GM19035 (cell line): Measurements from ENCODE around the gene DDT.
"Not testable (repeated sequence)": the region's sequence is repeated elsewhere in the genome, so short reads cannot be mapped to it uniquely, and the experiment has no call there.

Experiments used
- ATAC-seq: cut with Tn5 transposase; IDR thresholded peaks from one replicate; pipeline ENCODE4 v1.9.1; 2021; ENCODE audit not compliant: unreplicated experiment

DDT gene

DNA sequence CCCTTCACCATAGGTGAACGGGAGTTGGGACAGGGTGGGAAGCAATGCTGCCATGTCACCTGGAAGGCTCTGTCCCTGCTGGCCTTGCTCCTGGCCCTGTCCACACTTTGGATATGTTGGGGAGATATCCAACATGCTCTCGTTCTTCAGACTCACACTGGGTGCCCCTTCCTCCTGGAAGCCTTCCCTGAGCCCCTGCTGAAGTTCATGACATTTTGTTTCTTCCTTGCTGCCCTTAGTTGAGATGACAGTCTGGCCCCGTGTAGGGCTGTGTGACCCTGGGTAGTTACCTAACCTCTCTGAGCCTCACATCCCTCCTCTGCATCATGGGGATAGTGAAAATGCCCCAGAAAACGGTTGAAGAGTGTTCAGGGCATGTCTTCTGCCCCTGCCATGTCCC is 20.8 kb downstream of the DDT start:
- not testable (repeated sequence) for ATAC-seq

DNA sequence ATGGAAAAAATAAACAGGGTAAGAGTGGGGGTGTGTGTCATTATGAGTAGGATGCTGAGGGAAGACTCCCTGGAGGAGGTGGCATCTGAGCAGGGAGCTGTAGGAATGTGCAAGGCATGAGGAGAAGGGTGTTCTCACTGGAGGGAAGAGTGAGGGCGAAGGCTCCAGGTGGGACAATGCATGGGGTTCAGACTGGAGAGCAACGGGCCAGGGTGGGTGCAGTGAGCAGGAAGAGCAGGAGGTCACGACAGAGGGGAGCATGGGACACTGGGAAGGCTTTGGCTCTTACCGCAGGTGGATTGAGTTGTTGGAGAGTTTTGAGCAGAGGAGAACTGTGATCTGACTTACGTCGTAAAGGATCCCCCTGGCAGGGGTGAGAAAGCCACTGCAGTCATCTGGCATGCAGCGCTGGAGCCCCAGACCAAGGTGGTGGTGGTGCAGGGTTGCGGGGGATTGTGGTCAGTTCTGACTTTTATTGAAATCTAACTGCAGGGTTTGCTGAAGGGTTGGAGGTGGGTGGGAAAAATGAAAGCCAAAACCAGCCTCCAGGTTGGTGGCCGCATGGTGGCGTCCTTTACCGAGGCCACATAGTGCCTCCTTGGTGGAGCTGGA is 21.3 kb downstream of the DDT start:
- not testable (repeated sequence) for ATAC-seq

DNA sequence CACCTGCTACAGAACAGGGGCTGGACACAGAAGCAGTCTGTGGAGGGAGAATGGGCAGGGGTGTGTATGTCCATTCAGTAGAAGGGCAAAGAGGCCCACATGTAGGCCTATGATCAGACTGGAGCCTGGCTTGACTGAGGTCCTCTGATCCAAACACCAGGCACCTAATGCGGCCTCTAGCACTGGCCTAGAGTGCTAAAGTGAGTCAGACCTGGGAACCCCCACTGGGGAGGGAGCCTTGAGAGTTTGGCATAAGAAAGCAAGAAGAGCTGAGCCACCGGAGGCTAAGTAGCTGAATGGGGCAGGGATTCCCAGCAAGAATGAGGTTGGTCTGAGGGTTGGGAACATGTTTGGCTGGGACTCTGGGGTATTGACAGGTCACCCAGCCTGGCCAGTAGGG is 22.9 kb downstream of the DDT start:
- ATAC-seq, result not testable (repeated sequence)

- ATAC-seq, result not testable (repeated sequence)
Observed at GRCh38 chr22:23949764-23950163, 24.5 kb downstream of the DDT start.

- ATAC-seq, result not testable (repeated sequence)
Observed at GRCh38 chr22:23947391-23947790, 26.9 kb downstream of the DDT start.

DNA sequence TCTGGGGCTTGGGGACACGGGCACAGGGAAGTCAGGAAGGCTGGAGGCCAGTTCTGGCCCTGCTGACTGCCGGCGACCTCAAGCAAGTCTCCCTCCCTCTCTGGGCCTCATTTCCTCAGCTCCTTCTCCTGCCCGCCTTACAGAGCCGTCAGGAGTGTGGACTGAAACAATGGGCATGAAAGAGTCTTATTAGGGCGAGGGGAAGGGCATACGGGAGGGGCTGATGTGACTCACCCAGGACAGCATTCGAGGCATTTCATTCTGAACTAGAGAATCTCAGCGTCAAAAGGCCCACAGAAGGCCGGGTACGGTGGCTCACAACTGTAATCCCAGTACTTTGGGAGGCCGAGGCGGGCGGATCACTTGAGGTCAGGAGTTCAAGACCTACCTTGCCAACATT is 34.1 kb downstream of the DDT start:
- not testable (repeated sequence) for ATAC-seq

- no peak for ATAC-seq
Observed at GRCh38 chr22:23939017-23939357, 35.3 kb downstream of the DDT start.

- no peak for ATAC-seq
Observed at GRCh38 chr22:23938328-23939016, 35.8 kb downstream of the DDT start.

GRCh38 chr22:23926561-23926960 is 47.7 kb downstream of the DDT start:
- ATAC-seq, result no peak

- ATAC-seq, result no peak
Observed at GRCh38 chr22:23925020-23925606, 49.1 kb downstream of the DDT start.

DNA sequence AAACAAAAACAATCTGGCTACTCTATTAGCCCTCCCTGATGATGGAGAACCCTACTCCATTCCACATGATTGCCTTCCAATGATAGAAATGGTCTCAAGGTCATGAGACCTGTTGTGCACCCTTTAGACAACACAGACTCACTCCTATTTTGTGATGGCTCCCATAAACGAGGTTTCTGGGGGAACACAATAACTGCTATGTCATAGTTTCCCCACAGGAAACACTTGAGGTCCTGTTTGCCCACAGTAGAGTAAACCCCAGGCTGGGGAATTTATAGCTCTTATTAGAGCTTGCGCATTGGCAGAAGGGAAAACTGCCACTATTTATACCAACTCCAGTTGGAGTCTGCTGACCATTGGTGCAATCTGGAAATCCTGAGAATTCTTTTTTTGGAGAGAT is 51.3 kb downstream of the DDT start:
- ATAC-seq, result no peak

GRCh38 chr22:23921586-23922201 is 52.5 kb downstream of the DDT start:
- ATAC-seq, result not testable (repeated sequence)
